Natural killer cell (primary cell): ENCODE results near the gene ELMOD3. TPM values are rescaled to one million over a fixed set of nuclear protein-coding genes. Genes with fewer than 3 reads are reported as not detected.

Source experiments
- ATAC-seq, 3 donors: fragments of 150-1000 bp in 2 of 3; fragments of 200-7000 bp in 1 of 3; cut with Tn5 transposase; 1 replicate in 1 of 3; 2 replicates in 2 of 3; pipeline ENCODE4 v1.10.0; 2021; ENCODE audit warnings: mild to moderate bottlenecking in 2 of 3, moderate library complexity in 2 of 3
- DNase-seq, 2 donors: peaks; one replicate each; pipeline versions ENCODE4 v3.0.0 to v3.0.0-alpha.2; 2013 to 2021; ENCODE audit warnings: mixed read lengths in 1 of 2
- H3K27ac ChIP-seq: one replicate; pipeline ENCODE4 v1.5.1; 2013; ENCODE audit warnings: mild to moderate bottlenecking, low read length
- H3K27me3 ChIP-seq: one replicate; pipeline ENCODE4 v1.6.1; 2013; ENCODE audit warnings: low read length; ENCODE audit not compliant: control insufficient read depth, insufficient read depth
- H3K36me3 ChIP-seq: one replicate; pipeline ENCODE4 v1.6.1; 2013; ENCODE audit warnings: low read length; ENCODE audit not compliant: control insufficient read depth, insufficient read depth
- H3K4me1 ChIP-seq: one replicate; pipeline ENCODE4 v1.6.1; 2013; ENCODE audit warnings: low read length; ENCODE audit not compliant: control insufficient read depth, insufficient read depth
- H3K4me3 ChIP-seq: one replicate; pipeline ENCODE4 v1.5.1; 2013; ENCODE audit warnings: low read length
- H3K9me3 ChIP-seq: one replicate; pipeline ENCODE4 v1.6.1; 2013; ENCODE audit warnings: low read length; ENCODE audit not compliant: control insufficient read depth, insufficient read depth
- H3K27ac Mint-ChIP-seq, 2 donors: one replicate each; pipeline ENCODE4 v1.8.0; 2022; ENCODE audit warnings: mild to moderate bottlenecking in 2 of 2, mixed read lengths in 2 of 2, moderate library complexity in 1 of 2
- H3K27me3 Mint-ChIP-seq, 2 donors: one replicate each; pipeline ENCODE4 v1.8.0; 2022; ENCODE audit warnings: low read depth in 2 of 2, mixed read lengths in 2 of 2
- H3K36me3 Mint-ChIP-seq: one replicate; pipeline ENCODE4 v1.8.0; 2022; ENCODE audit warnings: mixed read lengths
- H3K4me1 Mint-ChIP-seq, 2 donors: one replicate each; pipeline ENCODE4 v1.8.0; 2022; ENCODE audit warnings: mixed read lengths in 2 of 2
- H3K4me3 Mint-ChIP-seq: one replicate; pipeline ENCODE4 v1.8.0; 2022; ENCODE audit warnings: mild to moderate bottlenecking, moderate library complexity, mixed read lengths
- H3K9me3 Mint-ChIP-seq, 2 donors: one replicate each; pipeline ENCODE4 v1.8.0; 2022; ENCODE audit warnings: mixed read lengths in 2 of 2
- WGBS: methylation state at CpG from one replicate; pipeline ENCODE4 v1.1.7; 2013; ENCODE audit warnings: missing lambda C conversion rate; ENCODE audit not compliant: insufficient coverage; 5-methylcytosine and 5-hydroxymethylcytosine counted together
- intact Hi-C: fragments of 100-400 bp; cut with micrococcal nuclease; formaldehyde crosslinking; loops from one replicate; pipeline ENCODE4 v1.14.2; 2022
- total RNA-seq, 4 donors: library from RNA; stranded (reverse); fragments of 120-200 nt in 1 of 4; gene quantifications; one replicate each; pipeline versions ENCODE4 v1.2.3 to v1.2.4, GENCODE V29; 2013 to 2022
- TF ChIP-seq, protein P1 (sequence below): fragments of 200-600 bp; IDR thresholded peaks from one replicate; pipeline ENCODE4 v1.8.0; 2022; ENCODE audit warnings: antibody characterized with exemption

The ELMOD3 gene
- total RNA-seq, 3 donors from 2014 or later (not counting 1 experiment from before 2014, with no cell fraction given) = 22.4 to 33.9 (median 24.8) TPM

DNA sequence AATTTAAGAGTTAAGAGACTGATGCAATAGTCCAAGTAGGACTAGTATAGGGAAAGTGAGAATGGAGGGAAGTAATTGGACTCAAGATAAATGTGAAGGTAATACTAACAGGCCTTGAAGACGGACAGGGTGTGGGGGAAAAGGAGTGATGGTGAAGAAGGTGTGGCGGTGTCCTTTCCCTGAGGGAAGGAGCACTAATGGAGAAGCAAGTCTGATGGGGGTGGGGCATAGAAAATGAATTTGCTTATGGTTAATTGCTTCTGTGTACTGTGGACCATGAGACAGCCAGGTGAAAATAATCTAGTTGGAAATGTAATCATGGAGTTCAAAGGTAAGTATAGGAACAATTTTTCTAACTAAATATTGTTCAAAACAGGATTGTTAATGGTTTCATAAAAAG, 19.6 kb upstream of the ELMOD3 start:
- no peak overlapping the region for H3K27ac Mint-ChIP-seq
- H3K9me3 ChIP-seq = no peaks in the 10 kb centered on the region
- H3K27me3 ChIP-seq = no peaks in the 10 kb centered on the region
- no peaks in the 10 kb centered on the region for H3K4me1 Mint-ChIP-seq
- H3K36me3 ChIP-seq = no peaks in the 10 kb centered on the region
- no peak overlapping the region for H3K4me3 Mint-ChIP-seq
- H3K9me3 Mint-ChIP-seq = no peaks in the 10 kb centered on the region
- H3K36me3 Mint-ChIP-seq = no peaks in the 10 kb centered on the region
- no peak for ATAC-seq
- intact Hi-C loops = no loop called here
- DNase-seq = no peak
- WGBS = 48% methylated on average over 2 of the region's 2 CpGs
- no peak overlapping the region for H3K4me3 ChIP-seq
- TF ChIP-seq, protein P1, sequence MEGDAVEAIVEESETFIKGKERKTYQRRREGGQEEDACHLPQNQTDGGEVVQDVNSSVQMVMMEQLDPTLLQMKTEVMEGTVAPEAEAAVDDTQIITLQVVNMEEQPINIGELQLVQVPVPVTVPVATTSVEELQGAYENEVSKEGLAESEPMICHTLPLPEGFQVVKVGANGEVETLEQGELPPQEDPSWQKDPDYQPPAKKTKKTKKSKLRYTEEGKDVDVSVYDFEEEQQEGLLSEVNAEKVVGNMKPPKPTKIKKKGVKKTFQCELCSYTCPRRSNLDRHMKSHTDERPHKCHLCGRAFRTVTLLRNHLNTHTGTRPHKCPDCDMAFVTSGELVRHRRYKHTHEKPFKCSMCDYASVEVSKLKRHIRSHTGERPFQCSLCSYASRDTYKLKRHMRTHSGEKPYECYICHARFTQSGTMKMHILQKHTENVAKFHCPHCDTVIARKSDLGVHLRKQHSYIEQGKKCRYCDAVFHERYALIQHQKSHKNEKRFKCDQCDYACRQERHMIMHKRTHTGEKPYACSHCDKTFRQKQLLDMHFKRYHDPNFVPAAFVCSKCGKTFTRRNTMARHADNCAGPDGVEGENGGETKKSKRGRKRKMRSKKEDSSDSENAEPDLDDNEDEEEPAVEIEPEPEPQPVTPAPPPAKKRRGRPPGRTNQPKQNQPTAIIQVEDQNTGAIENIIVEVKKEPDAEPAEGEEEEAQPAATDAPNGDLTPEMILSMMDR = no peak
- H3K4me1 ChIP-seq = no peaks in the 10 kb centered on the region
- no peaks in the 10 kb centered on the region for H3K27me3 Mint-ChIP-seq
- H3K27ac ChIP-seq = no peak overlapping the region

DNA sequence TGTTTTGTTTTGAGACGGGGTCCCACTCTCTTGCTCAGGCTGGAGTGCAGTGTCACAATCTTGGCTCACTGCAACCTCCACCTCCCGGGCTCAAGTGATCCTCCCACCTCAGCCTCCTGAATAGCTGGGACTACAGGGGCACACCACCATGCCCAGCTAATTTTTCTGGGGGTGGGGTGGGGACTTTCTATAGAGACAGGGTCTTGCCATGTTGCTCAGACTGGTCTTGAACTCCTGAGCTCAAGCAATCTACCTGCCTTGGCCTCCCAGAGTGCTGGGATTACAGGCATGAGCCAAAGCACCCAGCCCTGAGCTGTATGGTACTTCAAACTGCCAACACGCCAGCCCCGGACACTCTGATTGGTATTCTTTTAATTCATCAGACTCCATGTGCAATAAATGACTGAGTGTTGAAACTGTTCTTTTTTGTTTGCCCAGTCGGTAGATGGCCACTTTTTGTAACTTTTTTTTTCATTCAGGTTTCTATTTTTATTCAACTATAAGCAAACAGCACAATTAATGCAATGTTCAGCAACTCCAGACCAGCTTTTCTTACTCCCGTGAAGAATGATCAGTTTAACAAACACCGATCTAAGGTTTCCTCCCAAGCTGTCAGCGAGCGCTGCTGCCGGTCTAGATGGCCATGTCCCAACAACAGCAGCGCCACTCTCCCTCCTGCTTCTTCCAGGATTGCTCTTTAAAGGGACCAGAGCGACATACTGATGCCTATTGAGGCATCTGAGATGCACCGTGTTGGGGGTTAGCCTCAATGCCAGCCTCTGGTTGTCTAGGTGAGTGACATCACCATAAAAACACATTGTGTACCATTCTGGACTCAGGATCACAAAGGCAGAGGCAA, 14.3 kb upstream of the ELMOD3 start:
- DNase-seq = no peak
- Histone ChIP-seq H3K9me3 (no peaks in the 10 kb centered on the region), H3K4me1 (no peaks in the 10 kb centered on the region), H3K4me3 (no peak overlapping the region), H3K27ac (no peak overlapping the region), H3K36me3 (peaks cover 12% of the 10 kb centered on the region), H3K27me3 (no peaks in the 10 kb centered on the region)
- no peak for ATAC-seq
- intact Hi-C loops = no loop called here
- Mint-ChIP-seq H3K9me3 (no peaks in the 10 kb centered on the region), H3K27me3 (no peaks in the 10 kb centered on the region), H3K4me3 (no peak overlapping the region), H3K4me1 (no peaks in the 10 kb centered on the region), H3K36me3 (no peaks in the 10 kb centered on the region), H3K27ac (no peak overlapping the region)
- WGBS = 81% methylated on average over 11 of the region's 13 CpGs
- TF ChIP-seq, protein P1 = no peak

DNA sequence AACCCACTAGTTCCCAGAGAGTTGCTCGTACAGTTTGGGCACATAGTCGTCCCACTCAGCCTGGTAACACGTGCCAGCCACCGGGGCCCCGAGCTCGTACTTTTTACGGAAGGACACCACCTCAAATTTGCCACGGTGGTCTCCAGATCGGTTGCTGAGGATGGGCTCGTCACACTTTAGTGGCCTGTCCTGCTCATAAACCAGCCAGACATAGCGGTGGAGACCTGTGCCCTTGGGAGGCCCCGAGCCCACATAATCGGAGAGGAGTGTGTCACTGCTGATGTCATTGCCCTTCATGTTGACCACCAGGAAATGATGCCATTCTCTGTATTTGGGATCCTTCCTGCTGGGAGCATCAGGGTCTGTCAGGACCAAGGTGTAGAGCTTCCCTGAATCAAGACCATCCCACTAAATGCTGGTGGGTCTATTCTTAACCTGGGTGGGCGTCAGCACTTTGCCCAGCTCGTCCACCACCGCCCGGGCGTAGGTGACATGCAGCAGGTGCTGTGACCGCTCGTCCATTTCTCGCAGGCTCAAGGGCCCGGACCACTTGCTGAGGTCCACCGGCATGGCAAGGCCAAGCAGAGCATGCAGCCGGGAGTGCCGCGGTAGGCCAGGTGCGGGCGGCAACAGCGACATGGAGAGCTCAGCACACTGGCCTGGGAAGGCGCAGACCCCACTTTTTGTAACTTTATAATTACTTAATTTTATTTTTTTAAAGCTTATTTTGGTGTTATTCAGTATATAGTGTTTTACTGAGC, 13.1 kb upstream of the ELMOD3 start:
- Histone ChIP-seq H3K27me3 (no peaks in the 10 kb centered on the region), H3K4me1 (no peaks in the 10 kb centered on the region), H3K27ac (no peak overlapping the region), H3K36me3 (peaks cover 24% of the 10 kb centered on the region), H3K9me3 (no peaks in the 10 kb centered on the region), H3K4me3 (no peak overlapping the region)
- 97% methylated on average over 29 of the region's 30 CpGs for WGBS
- Mint-ChIP-seq H3K4me3 (no peak overlapping the region), H3K36me3 (no peaks in the 10 kb centered on the region), H3K27me3 (no peaks in the 10 kb centered on the region), H3K9me3 (no peaks in the 10 kb centered on the region), H3K27ac (no peak overlapping the region), H3K4me1 (no peaks in the 10 kb centered on the region)
- TF ChIP-seq, protein P1 = no peak
- DNase-seq = no peak
- intact Hi-C loops = no loop called here
- ATAC-seq = no peak
